Panc1 (cell line): ENCODE measurements around the gene ROR1.

ENCODE experiments used
- SIN3A ChIP-seq: IDR thresholded peaks from 2 replicates; pipeline ENCODE4 v1.6.1; 2012; ENCODE audit warnings: low read depth, mild to moderate bottlenecking, low read length, moderate library complexity, borderline replicate concordance; ENCODE audit not compliant: insufficient read depth
- TCF7L2 ChIP-seq: IDR thresholded peaks from 2 replicates; pipeline ENCODE4 v1.6.1; 2011; ENCODE audit warnings: mild to moderate bottlenecking, low read depth, low read length, inconsistent platforms
- TF ChIP-seq, protein P1 (sequence below): fragments of 450-650 bp; IDR thresholded peaks from 2 replicates; pipeline ENCODE4 v1.5.1; 2017; ENCODE audit warnings: mild to moderate bottlenecking

- TF ChIP-seq, protein P1, sequence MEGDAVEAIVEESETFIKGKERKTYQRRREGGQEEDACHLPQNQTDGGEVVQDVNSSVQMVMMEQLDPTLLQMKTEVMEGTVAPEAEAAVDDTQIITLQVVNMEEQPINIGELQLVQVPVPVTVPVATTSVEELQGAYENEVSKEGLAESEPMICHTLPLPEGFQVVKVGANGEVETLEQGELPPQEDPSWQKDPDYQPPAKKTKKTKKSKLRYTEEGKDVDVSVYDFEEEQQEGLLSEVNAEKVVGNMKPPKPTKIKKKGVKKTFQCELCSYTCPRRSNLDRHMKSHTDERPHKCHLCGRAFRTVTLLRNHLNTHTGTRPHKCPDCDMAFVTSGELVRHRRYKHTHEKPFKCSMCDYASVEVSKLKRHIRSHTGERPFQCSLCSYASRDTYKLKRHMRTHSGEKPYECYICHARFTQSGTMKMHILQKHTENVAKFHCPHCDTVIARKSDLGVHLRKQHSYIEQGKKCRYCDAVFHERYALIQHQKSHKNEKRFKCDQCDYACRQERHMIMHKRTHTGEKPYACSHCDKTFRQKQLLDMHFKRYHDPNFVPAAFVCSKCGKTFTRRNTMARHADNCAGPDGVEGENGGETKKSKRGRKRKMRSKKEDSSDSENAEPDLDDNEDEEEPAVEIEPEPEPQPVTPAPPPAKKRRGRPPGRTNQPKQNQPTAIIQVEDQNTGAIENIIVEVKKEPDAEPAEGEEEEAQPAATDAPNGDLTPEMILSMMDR: no peak
- TF ChIP-seq TCF7L2 (no peak), SIN3A (no peak)
These were observed 446.4 kb downstream of the ROR1 start for GRCh38 chr1:64220241-64220640.
